Measurements from ENCODE around the gene RAPGEF6.

The RAPGEF6 gene

GRCh38 chr5:131377785-131378325, 257.2 kb downstream of the RAPGEF6 start:
- DNase-seq (ENCODE audit: low spot score): no peak
- in situ Hi-C loops (cut with MboI; ENCODE audit: low sequenced_read_pairs, unreplicated experiment): loop anchor here (25.0 kb wide), 1 partner anchor 216 kb away; the partner anchor contains the start of genes HINT1 and LYRM7
- no peak for TF ChIP-seq CTCF (IDR thresholded peaks at IDR 0.05; ENCODE audit: borderline replicate concordance, control extremely low read depth, extremely low read depth, insufficient read depth, missing control alignments)

- in situ Hi-C loops (cut with MboI; ENCODE audit: low sequenced_read_pairs, unreplicated experiment): loop anchor here (25.0 kb wide), 1 partner anchor 215 kb away; the partner anchor contains the start of genes HINT1 and LYRM7
- TF ChIP-seq CTCF (IDR thresholded peaks at IDR 0.05; ENCODE audit: borderline replicate concordance, control extremely low read depth, extremely low read depth, insufficient read depth, missing control alignments): no peak
- DNase-seq (ENCODE audit: low spot score): no peak
These were observed 257.7 kb downstream of the RAPGEF6 start for GRCh38 chr5:131377346-131377745.

- no peak for TF ChIP-seq CTCF (IDR thresholded peaks at IDR 0.05; ENCODE audit: borderline replicate concordance, control extremely low read depth, extremely low read depth, insufficient read depth, missing control alignments)
- peak; percentile 25 for DNase-seq (ENCODE audit: low spot score)
- in situ Hi-C loops (cut with MboI; ENCODE audit: low sequenced_read_pairs, unreplicated experiment): loop anchor here (25.0 kb wide), 1 partner anchor 213 kb away; the partner anchor contains the start of genes HINT1 and LYRM7
These were observed 259.7 kb downstream of the RAPGEF6 start for GRCh38 chr5:131375351-131375750.
